Lung (tissue), 12 donors: ENCODE data around the gene CCDC157. TPM values are rescaled to one million over a fixed set of nuclear protein-coding genes. Genes with fewer than 3 reads are reported as not detected.
A peak's percentile ranks its signal among the peaks of the same experiment; 100 is the strongest.
"Not testable (repeated sequence)": the region's sequence is repeated elsewhere in the genome, so short reads cannot be mapped to it uniquely, and the experiment has no call there.

Experiments used
- ATAC-seq: fragments of 200-7000 bp; cut with Tn5 transposase; one replicate; pipeline ENCODE4 v1.9.1; 2020; ENCODE audit warnings: moderate number of reproducible peaks; ENCODE audit not compliant: insufficient read depth, low FRiP score
- DNase-seq, 3 donors: peaks; one replicate each; pipeline ENCODE4 v3.0.0-alpha.2; 2013 to 2017
- H3K27ac ChIP-seq, 2 donors: one replicate each; pipeline ENCODE4 v1.5.1; 2013; ENCODE audit warnings: mild to moderate bottlenecking in 2 of 2, moderate library complexity in 2 of 2, control low read depth in 1 of 2, inconsistent platforms in 1 of 2, low read depth in 1 of 2, low read length in 1 of 2
- H3K27me3 ChIP-seq, 3 donors: one replicate each; pipeline ENCODE4 v1.5.1; 2013; ENCODE audit warnings: low read length in 2 of 3; ENCODE audit not compliant: control insufficient read depth in 3 of 3, insufficient read depth in 3 of 3
- H3K36me3 ChIP-seq, 4 donors: one replicate each; pipeline ENCODE4 v1.5.1; 2013; ENCODE audit warnings: low read length in 4 of 4, mild to moderate bottlenecking in 1 of 4, moderate library complexity in 1 of 4; ENCODE audit not compliant: control insufficient read depth in 4 of 4, insufficient read depth in 4 of 4
- H3K4me1 ChIP-seq, 5 donors: one replicate each; pipeline ENCODE4 v1.5.1; 2013; ENCODE audit warnings: low read length in 5 of 5, mild to moderate bottlenecking in 2 of 5, moderate library complexity in 1 of 5; ENCODE audit not compliant: control insufficient read depth in 5 of 5, insufficient read depth in 5 of 5
- H3K4me3 ChIP-seq: one replicate; pipeline ENCODE4 v1.5.1; 2013; ENCODE audit warnings: mild to moderate bottlenecking, control low read depth, moderate library complexity
- H3K9ac ChIP-seq, 2 donors: one replicate each; pipeline ENCODE4 v1.5.1; 2013; ENCODE audit warnings: low read length in 2 of 2, control low read depth in 1 of 2; ENCODE audit not compliant: insufficient read depth in 1 of 2
- H3K9me3 ChIP-seq, 4 donors: one replicate each; pipeline ENCODE4 v1.5.1; 2013; ENCODE audit warnings: low read length in 3 of 4, mild to moderate bottlenecking in 1 of 4, moderate library complexity in 1 of 4; ENCODE audit not compliant: control insufficient read depth in 4 of 4, insufficient read depth in 3 of 4
- WGBS, 2 donors: extraction: QIAGEN DNeasy Blood & Tissue Kit; methylation state at CpG; one replicate each; pipeline ENCODE4 v1.1.7; 2013; 5-methylcytosine and 5-hydroxymethylcytosine counted together
- polyA plus RNA-seq, 2 donors: library from polyadenylated mRNA; stranded (reverse); fragments of 200-250 nt; gene quantifications; one replicate each; pipeline ENCODE4 v1.2.1, GENCODE V29; 2013
- total RNA-seq, 2 donors: library from RNA; depleted of rRNA in 1 of 2; stranded (reverse); fragments of >200 nt in 1 of 2; gene quantifications; one replicate each; pipeline ENCODE4 v1.2.1, GENCODE V29; 2014 to 2021
- TF ChIP-seq, protein P1 (sequence below): IDR thresholded peaks from 2 replicates; pipeline ENCODE4 v1.5.1; 2012; ENCODE audit warnings: mild to moderate bottlenecking; ENCODE audit errors: control extremely low read depth, extremely low read depth
- donor health status: control.
- donor health status: control.
- donor health status: Bipolar disorder and iron deficiency.
- donor health status: healthy.
- donor health status: DM: yes; HTN: yes; CAD: no.

The CCDC157 gene
- total and polyA plus RNA-seq, 4 donors, result 4.1 to 11.9 (median 8.5) TPM

DNA sequence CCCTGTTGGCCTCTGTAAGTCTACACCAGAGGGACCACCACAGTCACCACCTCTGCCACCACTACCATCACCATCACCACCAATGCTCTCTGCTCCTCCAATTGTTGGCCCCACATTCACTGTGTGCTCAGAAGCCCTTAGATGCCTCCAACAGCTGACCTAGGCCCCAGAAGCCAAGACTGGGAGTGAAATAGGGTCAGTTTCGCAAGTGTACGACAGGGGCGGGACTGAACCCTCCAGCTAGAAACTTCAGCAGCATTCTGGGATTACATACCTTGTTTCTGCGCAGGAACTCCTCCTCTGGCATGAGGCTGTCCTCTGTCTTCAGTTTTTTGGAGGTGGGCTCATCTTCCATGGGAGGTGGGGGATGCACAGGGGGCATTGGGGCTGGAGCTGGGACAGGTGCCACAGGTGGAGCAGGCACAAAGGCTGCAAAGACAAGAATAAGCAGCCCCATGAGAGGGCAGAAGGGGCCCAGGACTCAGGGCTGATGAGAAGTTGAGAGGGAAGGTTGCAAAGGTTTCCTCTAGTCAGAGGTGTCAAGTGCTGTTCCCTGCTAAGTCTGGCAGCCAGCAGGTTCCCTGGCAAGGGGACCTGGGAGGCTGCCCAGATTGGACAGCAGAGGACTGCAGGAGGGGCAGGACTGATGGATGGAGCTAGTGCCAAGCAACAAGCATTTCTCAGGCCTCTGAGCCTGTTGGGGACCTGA, 19.9 kb upstream of the CCDC157 start:
- WGBS, 2 donors, result 88 to 92% methylated on average over 4 of the region's 4 CpGs
- Histone ChIP-seq H3K9ac (no peak overlapping the region), H3K4me1 (no peaks in the 10 kb centered on the region), H3K4me3 (no peak overlapping the region), H3K27ac (peak overlapping the region in 1 of 2 donors; percentile 0), H3K36me3 (peaks cover 57 to 92% (median 74%) of the 10 kb centered on the region in 4 donors), H3K27me3 (no peaks in the 10 kb centered on the region), H3K9me3 (peaks cover 0 to 2% (median 0%) of the 10 kb centered on the region in 4 donors)
- ATAC-seq (no peak), DNase-seq (no peak)
- TF ChIP-seq, protein P1, sequence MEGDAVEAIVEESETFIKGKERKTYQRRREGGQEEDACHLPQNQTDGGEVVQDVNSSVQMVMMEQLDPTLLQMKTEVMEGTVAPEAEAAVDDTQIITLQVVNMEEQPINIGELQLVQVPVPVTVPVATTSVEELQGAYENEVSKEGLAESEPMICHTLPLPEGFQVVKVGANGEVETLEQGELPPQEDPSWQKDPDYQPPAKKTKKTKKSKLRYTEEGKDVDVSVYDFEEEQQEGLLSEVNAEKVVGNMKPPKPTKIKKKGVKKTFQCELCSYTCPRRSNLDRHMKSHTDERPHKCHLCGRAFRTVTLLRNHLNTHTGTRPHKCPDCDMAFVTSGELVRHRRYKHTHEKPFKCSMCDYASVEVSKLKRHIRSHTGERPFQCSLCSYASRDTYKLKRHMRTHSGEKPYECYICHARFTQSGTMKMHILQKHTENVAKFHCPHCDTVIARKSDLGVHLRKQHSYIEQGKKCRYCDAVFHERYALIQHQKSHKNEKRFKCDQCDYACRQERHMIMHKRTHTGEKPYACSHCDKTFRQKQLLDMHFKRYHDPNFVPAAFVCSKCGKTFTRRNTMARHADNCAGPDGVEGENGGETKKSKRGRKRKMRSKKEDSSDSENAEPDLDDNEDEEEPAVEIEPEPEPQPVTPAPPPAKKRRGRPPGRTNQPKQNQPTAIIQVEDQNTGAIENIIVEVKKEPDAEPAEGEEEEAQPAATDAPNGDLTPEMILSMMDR, result no peak

DNA sequence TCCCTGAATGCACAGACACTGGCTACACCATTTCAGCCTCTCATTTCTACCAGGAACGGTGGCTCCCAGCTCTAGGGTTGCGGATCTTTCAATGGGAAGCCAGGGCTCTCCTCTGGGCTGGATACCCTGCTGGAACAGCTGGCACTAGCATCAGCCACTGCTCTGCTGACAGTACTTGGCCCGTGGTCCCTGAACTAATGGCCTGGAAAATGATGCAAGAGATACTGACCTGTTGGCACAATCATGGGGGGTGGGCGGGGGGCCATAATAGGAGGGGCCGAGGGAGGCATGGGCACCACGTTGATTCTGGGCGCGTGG, 19.4 kb upstream of the CCDC157 start:
- 88 to 96% methylated on average over 8 of the region's 8 CpGs for WGBS, 2 donors

DNA sequence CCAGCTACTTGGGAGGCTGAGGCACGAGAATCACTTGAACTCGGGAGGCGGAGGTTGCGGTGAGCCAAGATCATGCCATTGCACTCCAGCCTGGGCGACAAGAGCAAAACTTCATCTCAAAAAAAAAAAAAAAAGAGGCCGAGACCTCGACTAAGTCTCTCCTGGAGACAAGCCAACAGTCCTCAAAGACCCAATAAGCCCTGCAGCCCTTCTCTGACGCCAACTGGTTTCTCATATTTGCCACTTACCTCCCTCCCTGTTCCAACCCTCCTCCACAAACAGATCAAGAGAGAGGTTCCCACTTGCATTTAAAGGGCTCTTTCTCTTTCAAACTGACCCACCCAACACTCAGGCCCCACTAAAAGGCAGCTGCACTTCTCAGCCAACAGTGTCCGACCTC, 18.5 kb upstream of the CCDC157 start:
- not testable (repeated sequence) for H3K9ac ChIP-seq, H3K27ac ChIP-seq, H3K4me1 ChIP-seq, H3K4me3 ChIP-seq, ATAC-seq, DNase-seq, H3K9me3 ChIP-seq, H3K27me3 ChIP-seq
- H3K36me3 ChIP-seq, result peaks cover 66 to 94% (median 83%) of the 10 kb centered on the region in 4 donors
- 77 to 90% methylated on average over 9 of the region's 9 CpGs for WGBS, 2 donors

More for the DNA sequence above, 19.4 kb upstream of the CCDC157 start:
- DNase-seq (no peak), ATAC-seq (no peak)
- H3K4me1 ChIP-seq, result no peaks in the 10 kb centered on the region
- H3K9me3 ChIP-seq, result peaks cover 0 to 2% (median 0%) of the 10 kb centered on the region in 4 donors
- H3K36me3 ChIP-seq, result peaks cover 62 to 94% (median 77%) of the 10 kb centered on the region in 4 donors
- no peaks in the 10 kb centered on the region for H3K27me3 ChIP-seq
- H3K9ac ChIP-seq, result no peak overlapping the region
- peak overlapping the region in 1 of 2 donors; percentile 0 for H3K27ac ChIP-seq
- TF ChIP-seq, protein P1, result no peak
- no peak overlapping the region for H3K4me3 ChIP-seq

DNA sequence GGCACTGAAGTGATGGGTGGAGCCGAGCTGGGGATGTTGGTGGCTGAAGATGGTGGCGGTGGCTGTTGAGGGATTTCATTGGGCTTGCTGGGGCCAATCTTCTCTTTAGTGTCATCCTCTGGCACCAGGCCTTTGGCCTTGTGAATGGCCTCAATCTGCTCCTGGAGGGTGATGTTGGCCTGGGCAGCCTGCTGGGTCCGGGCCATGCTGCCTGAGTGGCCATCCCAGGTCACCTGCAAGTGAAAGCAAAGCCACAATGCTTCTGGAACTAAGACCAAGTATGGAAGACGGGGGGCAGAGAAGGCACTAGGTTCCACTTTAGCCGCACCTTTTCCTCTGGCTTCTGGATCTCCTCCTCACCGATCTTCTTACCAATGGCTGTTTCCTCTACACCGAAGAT, 18.0 kb upstream of the CCDC157 start:
- H3K9ac ChIP-seq, result no peak overlapping the region
- no peak for DNase-seq
- H3K9me3 ChIP-seq, result peaks cover 0 to 2% (median 0%) of the 10 kb centered on the region in 4 donors
- no peak overlapping the region for H3K27ac ChIP-seq
- no peaks in the 10 kb centered on the region for H3K27me3 ChIP-seq
- WGBS, 2 donors, result 94 to 98% methylated on average over 6 to 7 of the region's 7 CpGs
- no peak overlapping the region for H3K4me3 ChIP-seq
- peaks cover 66 to 92% (median 85%) of the 10 kb centered on the region in 4 donors for H3K36me3 ChIP-seq
- ATAC-seq, result no peak
- TF ChIP-seq, protein P1, result no peak
- H3K4me1 ChIP-seq, result no peaks in the 10 kb centered on the region
